Left forelimb (tissue), 1 donor: ENCODE data around the gene ODAD3.
"Not testable (repeated sequence)": the region's sequence is repeated elsewhere in the genome, so short reads cannot be mapped to it uniquely, and the experiment has no call there.

Experiments used
- DNase-seq: peaks from one replicate; pipeline ENCODE4 v3.0.0-alpha.2; 2018; ENCODE audit warnings: low spot score

ODAD3 gene

DNA sequence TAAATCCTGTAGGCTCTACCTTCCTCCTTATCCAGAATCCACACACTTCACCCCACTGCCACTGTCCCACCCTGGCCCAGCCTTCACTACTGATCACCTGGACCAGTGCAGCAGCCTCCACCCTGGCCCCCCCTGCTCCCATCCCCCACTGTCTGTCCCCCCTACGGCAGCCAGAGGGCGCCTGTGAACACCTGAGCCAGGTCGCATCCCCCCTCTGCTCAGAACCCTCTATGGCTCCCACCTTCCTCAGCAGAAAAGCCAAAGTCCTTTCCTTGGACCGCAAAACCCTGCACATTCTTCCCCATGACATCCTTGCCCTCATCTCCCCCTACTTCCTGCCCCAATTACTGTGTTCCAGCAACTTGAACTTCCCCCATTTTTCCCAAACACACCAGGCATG lies 25.3 kb upstream of the ODAD3 start:
- DNase-seq = no peak

GRCh38 chr19:11458912-11459311 lies 24.0 kb upstream of the ODAD3 start:
- not testable (repeated sequence) for DNase-seq

GRCh38 chr19:11458236-11458900 lies 23.4 kb upstream of the ODAD3 start:
- no peak for DNase-seq

- no peak for DNase-seq
Measured at GRCh38 chr19:11457831-11458230, 22.9 kb upstream of the ODAD3 start.

GRCh38 chr19:11457115-11457514 lies 22.2 kb upstream of the ODAD3 start:
- no peak for DNase-seq

DNA sequence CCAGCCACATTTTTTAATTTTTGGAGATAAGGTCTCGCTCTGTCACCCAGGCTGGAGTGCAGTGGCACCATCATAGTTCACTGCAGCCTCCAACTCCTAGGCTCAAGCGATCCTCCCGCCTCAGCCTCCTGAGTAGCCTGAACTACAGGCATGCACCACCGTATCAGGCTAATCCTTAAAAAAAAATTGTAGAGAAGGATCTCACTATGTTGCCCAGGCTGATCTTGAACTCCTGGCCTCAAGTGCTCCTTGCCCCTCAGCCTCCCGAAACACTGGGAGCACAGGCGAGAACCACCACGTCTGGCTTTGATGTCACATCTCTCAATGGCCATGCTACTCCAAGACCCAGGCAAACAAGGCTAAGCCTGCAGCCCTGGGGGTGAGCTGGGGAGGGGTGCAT lies 21.7 kb upstream of the ODAD3 start:
- no peak for DNase-seq

DNA sequence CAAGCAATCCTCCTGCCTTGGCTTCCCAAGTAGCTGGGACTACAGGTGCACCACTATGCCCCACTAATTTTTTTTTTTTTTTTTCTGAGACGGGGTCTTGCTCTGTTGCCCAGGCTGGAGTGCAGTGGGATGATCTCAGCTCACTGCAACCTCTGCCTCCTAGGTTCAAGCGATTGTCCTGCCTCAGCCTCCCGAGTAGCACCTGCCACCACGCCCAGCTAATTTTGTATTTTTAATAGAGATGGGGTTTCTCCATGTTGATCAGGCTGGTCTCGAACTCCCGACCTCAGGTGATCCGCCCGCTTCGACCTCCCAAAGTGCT lies 20.3 kb upstream of the ODAD3 start:
- not testable (repeated sequence) for DNase-seq

- no peak for DNase-seq
Measured at GRCh38 chr19:11453468-11454341, 18.8 kb upstream of the ODAD3 start.

DNA sequence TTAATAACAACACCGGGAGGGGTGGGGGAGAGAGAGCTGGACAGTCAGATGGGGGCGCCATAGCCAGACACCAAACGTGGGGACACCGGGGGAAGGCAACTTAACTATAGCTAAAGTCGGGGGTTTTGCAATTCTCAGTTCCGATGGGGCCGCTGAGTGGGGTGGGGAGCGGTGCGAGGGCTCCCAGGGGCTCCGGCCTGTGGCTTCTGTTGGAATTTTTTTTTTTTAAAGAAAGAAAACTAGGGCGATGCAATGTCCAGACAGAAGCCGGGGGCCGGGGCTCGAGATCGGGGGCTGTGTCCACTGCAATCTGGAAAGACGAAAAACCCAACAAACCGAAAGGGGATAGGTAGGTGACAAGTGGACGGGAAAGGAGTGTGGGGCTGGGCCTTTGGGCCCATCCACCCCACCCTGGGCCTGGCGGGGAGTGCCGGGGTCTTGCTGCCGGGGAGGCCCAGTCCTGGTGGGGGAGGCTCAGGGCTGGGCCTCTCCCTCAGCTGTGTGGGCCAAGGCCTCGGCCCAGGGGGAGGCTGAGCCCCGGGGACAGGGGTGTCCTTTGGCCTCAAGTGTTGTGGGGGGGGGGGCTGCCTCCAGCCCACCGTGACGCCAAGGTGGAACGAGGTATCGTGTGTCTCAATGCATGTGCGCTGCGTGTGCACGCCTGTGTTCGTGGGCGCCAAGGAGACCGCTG lies 17.8 kb upstream of the ODAD3 start:
- DNase-seq = no peak

DNA sequence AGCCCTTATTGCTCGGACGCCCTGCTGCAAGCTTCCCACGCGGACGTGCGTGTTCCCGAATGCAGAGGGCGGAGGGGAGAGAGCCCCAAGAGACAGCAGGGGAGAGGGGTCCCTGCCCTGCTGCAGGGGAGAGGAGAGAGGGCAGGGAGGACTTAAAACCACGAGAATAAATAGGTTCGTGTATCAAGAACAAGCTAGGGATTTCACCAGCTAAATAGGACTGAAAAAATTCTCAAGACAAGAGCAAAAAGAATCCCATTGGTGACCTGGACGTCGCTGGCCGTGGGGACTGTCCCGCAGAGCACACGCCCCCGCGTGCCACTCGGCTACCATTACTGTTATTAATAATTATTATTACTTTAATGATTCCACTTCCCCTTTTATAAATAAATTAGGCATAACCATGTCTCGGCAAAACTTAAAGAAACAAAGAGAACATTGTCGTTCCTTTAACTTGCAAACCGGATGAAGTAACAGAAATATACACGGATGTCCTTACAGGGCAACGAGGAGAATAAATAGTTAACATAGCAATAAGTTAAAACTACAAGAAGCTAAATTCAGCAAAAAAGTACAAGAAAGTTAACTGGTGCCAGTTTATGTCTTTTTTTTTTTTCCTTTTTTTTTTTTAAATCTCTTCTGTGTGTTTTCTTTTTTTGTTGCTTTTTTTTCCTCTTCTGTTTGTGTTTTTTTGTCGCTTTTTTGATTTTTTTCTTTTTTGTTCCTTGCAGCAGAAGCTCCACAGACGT lies 17.1 kb upstream of the ODAD3 start:
- no peak for DNase-seq

DNA sequence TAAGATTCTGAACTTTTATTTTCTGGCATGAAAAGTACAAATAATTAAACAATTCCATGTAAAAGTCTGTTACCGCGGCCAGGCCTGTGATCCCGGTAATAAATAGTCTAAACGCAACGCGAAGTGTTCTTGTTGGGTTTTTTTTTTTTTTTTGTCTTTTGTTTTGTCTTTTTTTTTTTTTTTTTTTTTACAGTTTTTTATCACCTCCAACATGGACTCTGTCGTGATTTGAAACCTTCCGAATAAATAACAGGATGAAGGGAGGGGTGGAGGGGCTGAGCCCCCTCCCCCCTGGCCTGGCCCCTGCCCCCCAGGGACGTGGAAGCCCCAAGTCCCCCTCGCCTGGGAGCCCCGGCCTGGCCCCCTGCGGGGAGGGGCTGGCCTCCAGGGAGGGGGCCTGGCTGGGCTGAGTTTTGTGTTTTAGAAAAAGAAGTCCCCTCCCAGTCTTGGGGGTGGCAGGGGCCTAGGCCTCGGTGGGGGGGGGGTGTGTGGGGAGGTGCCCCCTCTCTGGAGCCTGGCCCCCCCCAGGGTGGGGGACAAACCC lies 16.5 kb upstream of the ODAD3 start:
- DNase-seq = no peak

DNA sequence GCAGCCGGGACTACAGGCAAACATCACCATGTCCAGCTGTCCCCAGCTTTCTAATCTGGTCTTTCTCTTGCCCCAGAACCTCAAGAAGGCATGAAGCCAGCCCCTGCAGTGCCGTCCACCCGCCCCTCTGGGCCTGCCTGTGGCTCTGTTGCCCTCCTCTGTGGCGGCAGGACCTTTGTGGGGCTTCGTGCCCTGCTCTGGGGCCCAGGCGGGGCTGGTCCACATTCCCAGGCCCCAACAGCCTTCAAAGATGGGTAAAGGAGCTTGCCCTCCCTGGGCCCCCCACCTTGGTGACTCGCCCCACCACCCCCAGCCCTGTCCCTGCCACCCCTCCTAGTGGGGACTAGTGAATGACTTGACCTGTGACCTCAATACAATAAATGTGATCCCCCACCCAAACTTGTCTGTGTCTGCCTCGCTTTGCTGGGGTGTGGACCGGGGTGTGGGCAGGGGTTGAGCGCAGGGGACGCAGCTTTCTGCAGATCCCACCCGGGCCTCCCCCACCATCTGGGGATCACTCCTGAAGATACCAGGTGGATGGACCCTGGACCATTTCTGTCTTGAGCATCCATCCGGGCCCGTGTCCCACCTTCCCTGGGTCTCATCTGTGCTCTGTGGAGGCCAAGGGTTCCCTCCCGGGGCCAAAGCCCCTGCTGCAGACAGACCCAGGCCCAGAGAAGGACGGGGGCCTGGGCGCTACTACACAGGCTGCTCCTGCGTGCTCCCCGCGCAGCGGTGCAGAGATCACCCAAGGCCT lies 15.8 kb upstream of the ODAD3 start:
- no peak for DNase-seq

DNA sequence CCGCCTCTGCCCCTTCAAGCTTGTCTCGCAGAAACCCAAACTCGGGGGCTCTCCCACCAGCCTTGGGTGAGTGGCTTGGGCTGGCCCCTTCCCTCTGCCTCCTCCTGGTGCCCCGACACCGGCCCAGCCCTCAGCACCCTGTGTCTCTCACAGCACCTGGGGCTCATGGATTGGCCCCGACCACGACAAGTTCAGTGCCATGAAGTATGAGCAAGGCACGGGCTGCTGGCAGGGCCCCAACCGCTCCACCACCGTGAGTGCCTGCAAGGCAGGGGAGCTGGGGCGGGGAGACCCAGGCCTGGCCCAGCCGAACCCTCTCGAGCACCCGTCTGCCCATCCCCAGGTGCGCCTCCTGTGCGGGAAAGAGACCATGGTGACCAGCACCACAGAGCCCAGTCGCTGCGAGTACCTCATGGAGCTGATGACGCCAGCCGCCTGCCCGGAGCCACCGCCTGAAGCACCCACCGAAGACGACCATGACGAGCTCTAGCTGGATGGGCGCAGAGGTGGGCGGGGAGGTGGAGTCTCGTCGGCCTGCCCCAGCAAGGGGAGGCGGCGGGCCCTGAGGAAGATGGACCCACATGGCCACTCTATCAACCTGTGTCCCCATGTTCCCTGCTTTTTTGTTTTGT lies 14.1 kb upstream of the ODAD3 start:
- DNase-seq = no peak

DNA sequence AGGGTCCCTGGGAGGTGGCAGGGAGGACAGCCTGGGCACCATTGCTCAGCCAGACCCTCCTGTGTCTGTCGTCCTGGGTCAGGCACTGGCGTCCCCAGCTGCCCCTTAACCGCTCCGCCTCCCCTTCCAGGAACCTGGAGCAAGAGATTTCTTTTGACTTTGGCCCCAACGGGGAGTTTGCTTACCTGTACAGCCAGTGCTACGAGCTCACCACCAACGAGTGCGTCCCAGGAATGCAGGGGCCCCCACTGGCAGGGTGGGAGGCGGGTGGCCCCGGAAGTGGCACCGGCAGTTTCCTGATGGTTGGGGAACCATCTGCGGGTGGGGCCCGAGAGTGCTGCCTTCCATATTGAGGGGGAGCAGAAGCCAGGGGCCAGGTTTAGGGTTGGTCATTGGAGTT lies 13.5 kb upstream of the ODAD3 start:
- no peak for DNase-seq

GRCh38 chr19:11447347-11448262 lies 12.7 kb upstream of the ODAD3 start:
- no peak for DNase-seq

DNA sequence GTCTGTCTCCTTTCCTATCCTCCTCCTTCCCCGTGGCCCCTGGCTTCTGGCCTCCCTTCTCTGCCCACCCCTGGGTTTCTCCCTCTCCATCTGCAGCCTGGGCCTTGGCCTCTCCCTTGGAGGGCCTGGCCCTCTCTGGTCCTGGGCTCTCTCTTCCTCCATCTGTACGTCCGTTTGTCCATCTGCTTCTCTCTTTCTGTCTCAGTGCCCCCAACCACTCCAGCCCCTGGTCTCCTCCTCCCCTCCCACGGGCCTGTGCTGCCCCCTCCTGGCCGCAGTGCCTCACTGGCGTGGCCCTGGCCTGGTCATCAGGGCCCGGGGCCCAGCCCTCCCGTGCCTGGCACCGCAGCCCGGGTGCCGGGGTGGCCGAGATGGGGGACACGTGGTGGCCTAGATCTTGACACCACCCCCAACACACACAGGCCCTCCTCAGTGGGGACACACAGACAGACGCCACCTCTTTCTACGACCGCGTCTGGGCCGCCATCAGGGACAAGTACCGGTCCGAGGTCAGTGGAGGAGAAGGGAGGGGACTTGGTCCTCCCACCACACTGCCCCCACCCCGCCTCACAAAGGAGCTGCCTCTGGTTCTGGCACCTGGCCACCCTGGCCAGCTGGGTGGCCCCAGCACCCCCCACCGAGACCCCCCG lies 11.9 kb upstream of the ODAD3 start:
- no peak for DNase-seq

DNA sequence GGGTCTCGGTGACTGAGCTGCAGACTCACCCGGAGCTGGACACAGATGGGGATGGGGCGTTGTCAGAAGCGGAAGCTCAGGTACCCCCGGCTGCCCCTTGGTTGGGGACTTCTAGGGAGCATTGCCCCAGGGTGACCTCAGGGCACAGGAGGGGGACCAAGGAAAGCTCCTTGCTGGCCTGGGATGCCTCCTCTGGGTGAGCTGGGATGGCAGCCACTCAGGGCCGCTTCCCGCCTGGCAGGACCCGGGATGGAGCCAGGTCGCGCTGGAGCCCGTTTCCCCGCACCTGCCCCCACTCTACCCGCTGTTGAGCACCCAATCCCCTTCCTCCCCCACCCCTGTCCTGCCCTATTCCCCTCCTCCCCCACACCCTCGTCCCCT lies 11.3 kb upstream of the ODAD3 start:
- no peak for DNase-seq

GRCh38 chr19:11445141-11445540 lies 10.2 kb upstream of the ODAD3 start:
- DNase-seq = no peak

- no peak for DNase-seq
Measured at GRCh38 chr19:11444059-11444458, 9.1 kb upstream of the ODAD3 start.
